Trophoblast cell (in vitro differentiated cells and primary cell): ENCODE data around the gene PLOD3.
"Not testable (repeated sequence)": the region's sequence is repeated elsewhere in the genome, so short reads cannot be mapped to it uniquely, and the experiment has no call there.

Experiments
- DNase-seq, 2 donors: peaks; one replicate each; pipeline ENCODE4 v3.0.0-alpha.2; 2016
- H2AFZ ChIP-seq: 2 replicates; pipeline ENCODE4 v1.6.1; 2013; ENCODE audit warnings: low read length, moderate library complexity, mild to moderate bottlenecking; ENCODE audit not compliant: insufficient read depth, poor library complexity
- H2AK5ac ChIP-seq: 2 replicates; pipeline ENCODE4 v1.6.1; 2013; ENCODE audit warnings: mild to moderate bottlenecking, low read length
- H2BK120ac ChIP-seq: 2 replicates; pipeline ENCODE4 v1.6.1; 2013; ENCODE audit warnings: low read length, mild to moderate bottlenecking, moderate library complexity; ENCODE audit not compliant: insufficient read depth, poor library complexity
- H2BK12ac ChIP-seq: 2 replicates; pipeline ENCODE4 v1.6.1; 2013; ENCODE audit warnings: mild to moderate bottlenecking, low read length, moderate library complexity
- H2BK5ac ChIP-seq: 2 replicates; pipeline ENCODE4 v1.6.1; 2013; ENCODE audit warnings: low read length, low read depth, moderate library complexity, mild to moderate bottlenecking; ENCODE audit not compliant: poor library complexity
- H3K14ac ChIP-seq: 2 replicates; pipeline ENCODE4 v1.6.1; 2013; ENCODE audit warnings: mild to moderate bottlenecking, low read length
- H3K18ac ChIP-seq: 2 replicates; pipeline ENCODE4 v1.6.1; 2013; ENCODE audit warnings: mild to moderate bottlenecking, low read length
- H3K23ac ChIP-seq: 2 replicates; pipeline ENCODE4 v1.6.1; 2013; ENCODE audit warnings: low read length
- H3K27ac ChIP-seq: 2 replicates; pipeline ENCODE4 v1.5.1; 2013; ENCODE audit warnings: low read depth, mild to moderate bottlenecking, inconsistent platforms, low read length, moderate library complexity
- H3K27me3 ChIP-seq: 2 replicates; pipeline ENCODE4 v1.6.1; 2013; ENCODE audit warnings: inconsistent platforms, mild to moderate bottlenecking, low read length, moderate library complexity; ENCODE audit not compliant: insufficient read depth
- H3K36me3 ChIP-seq, 2 experiments: 1 replicate in 1 of 2; 2 replicates in 1 of 2; pipeline ENCODE4 v1.6.1; 2013; ENCODE audit warnings: low read length in 2 of 2, mild to moderate bottlenecking in 2 of 2, moderate library complexity in 1 of 2; ENCODE audit not compliant: insufficient read depth in 2 of 2, control insufficient read depth in 1 of 2
- H3K4ac ChIP-seq: 2 replicates; pipeline ENCODE4 v1.6.1; 2013; ENCODE audit warnings: low read depth, mild to moderate bottlenecking, low read length, moderate library complexity
- H3K4me1 ChIP-seq, 2 experiments: 1 replicate in 1 of 2; 2 replicates in 1 of 2; pipeline ENCODE4 v1.6.1; 2013; ENCODE audit warnings: low read length in 2 of 2, mild to moderate bottlenecking in 2 of 2, moderate library complexity in 1 of 2; ENCODE audit not compliant: insufficient read depth in 2 of 2, control insufficient read depth in 1 of 2
- H3K4me2 ChIP-seq: 2 replicates; pipeline ENCODE4 v1.6.1; 2013; ENCODE audit warnings: inconsistent platforms, mild to moderate bottlenecking, low read length, moderate library complexity
- H3K4me3 ChIP-seq: 2 replicates; pipeline ENCODE4 v1.5.1; 2013; ENCODE audit warnings: mild to moderate bottlenecking, low read depth, low read length, inconsistent platforms
- H3K79me1 ChIP-seq: one replicate; pipeline ENCODE4 v1.6.1; 2013; ENCODE audit warnings: low read length
- H3K79me2 ChIP-seq: 2 replicates; pipeline ENCODE4 v1.6.1; 2013; ENCODE audit warnings: low read length, mild to moderate bottlenecking; ENCODE audit not compliant: control insufficient read depth, insufficient read depth, poor library complexity
- H3K9ac ChIP-seq: 2 replicates; pipeline ENCODE4 v1.6.1; 2013; ENCODE audit warnings: mild to moderate bottlenecking, low read length
- H3K9me3 ChIP-seq: 2 replicates; pipeline ENCODE4 v1.6.1; 2013; ENCODE audit warnings: low read depth, mild to moderate bottlenecking, control low read depth, inconsistent platforms, low read length; ENCODE audit not compliant: insufficient read depth
- H4K12ac ChIP-seq: 2 replicates; pipeline ENCODE4 v1.6.1; 2013; ENCODE audit warnings: low read depth, mild to moderate bottlenecking, low read length, moderate library complexity
- H4K8ac ChIP-seq: 2 replicates; pipeline ENCODE4 v1.6.1; 2013; ENCODE audit warnings: low read depth, mild to moderate bottlenecking, low read length, moderate library complexity
- H4K91ac ChIP-seq: one replicate; pipeline ENCODE4 v1.6.1; 2013; ENCODE audit warnings: low read depth, mild to moderate bottlenecking, low read length, moderate library complexity
- WGBS: extraction: QIAGEN DNeasy Blood & Tissue Kit; methylation state at CpG from one replicate; pipeline ENCODE4 v1.1.7; 2013; ENCODE audit warnings: missing lambda C conversion rate; ENCODE audit not compliant: insufficient read length, insufficient coverage; ENCODE audit errors: extremely low coverage; 5-methylcytosine and 5-hydroxymethylcytosine counted together

The PLOD3 gene

GRCh38 chr7:101206665-101207042, 10.7 kb downstream of the PLOD3 start:
- no peak for DNase-seq
- H3K4ac ChIP-seq: no peak overlapping the region
- H4K91ac ChIP-seq: no peak overlapping the region
- no peaks in the 10 kb centered on the region for H3K79me1 ChIP-seq
- no peak overlapping the region for H3K27ac ChIP-seq
- H3K23ac ChIP-seq: no peak overlapping the region
- no peak overlapping the region for H2AFZ ChIP-seq
- no peak overlapping the region for H2BK120ac ChIP-seq
- no peaks in the 10 kb centered on the region for H3K79me2 ChIP-seq
- H4K12ac ChIP-seq: no peak overlapping the region
- peaks cover 3% of the 10 kb centered on the region for H3K9me3 ChIP-seq
- H3K14ac ChIP-seq: no peak overlapping the region
- no peak overlapping the region for H4K8ac ChIP-seq
- H2BK5ac ChIP-seq: no peak overlapping the region
- H3K36me3 ChIP-seq: peaks cover 42 to 48% of the 10 kb centered on the region in 2 experiments
- no peak overlapping the region for H2AK5ac ChIP-seq
- no peak overlapping the region for H3K9ac ChIP-seq
- no CpG with 5 or more reads among the region's 19 CpGs for WGBS
- H3K27me3 ChIP-seq: peaks cover 5% of the 10 kb centered on the region
- H3K4me3 ChIP-seq: peak overlapping the region; percentile 60
- peaks cover 0 to 4% of the 10 kb centered on the region in 2 experiments for H3K4me1 ChIP-seq
- H2BK12ac ChIP-seq: no peak overlapping the region
- no peak overlapping the region for H3K4me2 ChIP-seq
- no peak overlapping the region for H3K18ac ChIP-seq

GRCh38 chr7:101205901-101206664, 11.3 kb downstream of the PLOD3 start:
- H3K9me3 ChIP-seq: peaks cover 3% of the 10 kb centered on the region
- no peak overlapping the region for H3K4me3 ChIP-seq
- peaks cover under 1 to 6% of the 10 kb centered on the region in 2 experiments for H3K4me1 ChIP-seq
- H3K4ac ChIP-seq: no peak overlapping the region
- H3K79me1 ChIP-seq: no peaks in the 10 kb centered on the region
- no peak overlapping the region for H4K8ac ChIP-seq
- H3K4me2 ChIP-seq: no peak overlapping the region
- no peak overlapping the region for H2BK120ac ChIP-seq
- H3K27me3 ChIP-seq: peaks cover 6% of the 10 kb centered on the region
- H4K91ac ChIP-seq: no peak overlapping the region
- H2AK5ac ChIP-seq: no peak overlapping the region
- peaks cover 37 to 42% of the 10 kb centered on the region in 2 experiments for H3K36me3 ChIP-seq
- no peak overlapping the region for H3K18ac ChIP-seq
- WGBS: no CpG with 5 or more reads among the region's 32 CpGs
- H3K79me2 ChIP-seq: no peaks in the 10 kb centered on the region
- no peak overlapping the region for H2AFZ ChIP-seq
- no peak overlapping the region for H2BK5ac ChIP-seq
- no peak overlapping the region for H2BK12ac ChIP-seq
- DNase-seq: no peak
- H3K14ac ChIP-seq: no peak overlapping the region
- H4K12ac ChIP-seq: no peak overlapping the region
- no peak overlapping the region for H3K27ac ChIP-seq
- no peak overlapping the region for H3K23ac ChIP-seq
- H3K9ac ChIP-seq: no peak overlapping the region

GRCh38 chr7:101203740-101204738, 13.3 kb downstream of the PLOD3 start:
- not testable (repeated sequence) for H2BK12ac ChIP-seq, H2AK5ac ChIP-seq, H3K27me3 ChIP-seq, H3K14ac ChIP-seq, H3K79me1 ChIP-seq, H3K23ac ChIP-seq, H3K79me2 ChIP-seq, H2BK5ac ChIP-seq, H2BK120ac ChIP-seq, H4K12ac ChIP-seq, H3K27ac ChIP-seq, H3K18ac ChIP-seq, H3K4ac ChIP-seq, H3K9me3 ChIP-seq, H4K8ac ChIP-seq, H3K9ac ChIP-seq, H4K91ac ChIP-seq, H3K4me3 ChIP-seq, H2AFZ ChIP-seq, H3K4me2 ChIP-seq
- Histone ChIP-seq H3K36me3 (peaks cover 22 to 25% of the 10 kb centered on the region in 2 experiments), H3K4me1 (peaks cover 4 to 12% of the 10 kb centered on the region in 2 experiments)
- WGBS: no CpG with 5 or more reads among the region's 22 CpGs
- peak in 1 of 2 donors; percentile 35 for DNase-seq

- no peaks in the 10 kb centered on the region for H3K79me1 ChIP-seq
- peaks cover 5% of the 10 kb centered on the region for H3K9me3 ChIP-seq
- H3K79me2 ChIP-seq: no peaks in the 10 kb centered on the region
- no peak overlapping the region for H3K18ac ChIP-seq
- no peak overlapping the region for H2BK5ac ChIP-seq
- no peak overlapping the region for H3K14ac ChIP-seq
- no CpG with 5 or more reads among the region's 5 CpGs for WGBS
- H2BK120ac ChIP-seq: no peak overlapping the region
- H4K91ac ChIP-seq: no peak overlapping the region
- H3K4me2 ChIP-seq: no peak overlapping the region
- no peak overlapping the region for H3K4ac ChIP-seq
- no peak overlapping the region for H2AK5ac ChIP-seq
- H3K9ac ChIP-seq: no peak overlapping the region
- H3K4me1 ChIP-seq: peaks cover 4 to 12% of the 10 kb centered on the region in 2 experiments
- no peak overlapping the region for H4K8ac ChIP-seq
- no peak overlapping the region for H2AFZ ChIP-seq
- H3K27me3 ChIP-seq: peaks cover 6% of the 10 kb centered on the region
- no peak overlapping the region for H3K23ac ChIP-seq
- no peak overlapping the region for H4K12ac ChIP-seq
- H3K27ac ChIP-seq: no peak overlapping the region
- H3K4me3 ChIP-seq: no peak overlapping the region
- no peak for DNase-seq
- H2BK12ac ChIP-seq: no peak overlapping the region
- peaks cover 13 to 15% of the 10 kb centered on the region in 2 experiments for H3K36me3 ChIP-seq
These were observed 14.8 kb downstream of the PLOD3 start for GRCh38 chr7:101202603-101202918.
